ENCODE measurements around the gene HMX1. TPM values are rescaled to one million over a fixed set of nuclear protein-coding genes. Genes with fewer than 3 reads are reported as not detected.

Gene HMX1
- total and polyA plus RNA-seq, 3 experiments from 2014 or later = not detected

- no peaks in the 10 kb centered on the region for H3K27me3 ChIP-seq (ENCODE audit: insufficient read depth, low read length, poor library complexity, severe bottlenecking)
- Mint-ChIP-seq H3K4me1 (peaks cover 0 to 3% (median 0%) of the 10 kb centered on the region in 3 donors), H3K9me3 (peaks cover 0 to 5% (median 0%) of the 10 kb centered on the region in 5 donors), H3K36me3 (no peaks in the 10 kb centered on the region), H3K27ac (no peak overlapping the region), H3K27me3 (peaks cover 28 to 50% of the 10 kb centered on the region in 2 donors), H3K4me3 (no peak overlapping the region)
- no peak overlapping the region for H3K27ac ChIP-seq (ENCODE audit: low read depth, low read length)
- H3K4me1 ChIP-seq (ENCODE audit: insufficient read depth, low read length) = no peaks in the 10 kb centered on the region
- ChIA-PET CTCF (no interaction called here), POLR2A (no interaction called here)
- DNase-seq = no peak
- no peaks in the 10 kb centered on the region for H3K9me3 ChIP-seq (ENCODE audit: low read length)
- no peak overlapping the region for H3K4me3 ChIP-seq (ENCODE audit: low read length)
- H3K36me3 ChIP-seq (ENCODE audit: insufficient read depth, low read length) = no peaks in the 10 kb centered on the region
These were observed 6.8 kb upstream of the HMX1 start for GRCh38 chr4:8878421-8878820.

- Mint-ChIP-seq H3K27me3 (peaks cover 30 to 51% of the 10 kb centered on the region in 2 donors), H3K36me3 (no peaks in the 10 kb centered on the region), H3K4me1 (peaks cover 0 to 3% (median 0%) of the 10 kb centered on the region in 3 donors), H3K27ac (no peak overlapping the region), H3K9me3 (peaks cover 0 to 5% (median 0%) of the 10 kb centered on the region in 5 donors), H3K4me3 (no peak overlapping the region)
- DNase-seq = no peak
- no peak overlapping the region for H3K27ac ChIP-seq (ENCODE audit: low read depth, low read length)
- no peaks in the 10 kb centered on the region for H3K4me1 ChIP-seq (ENCODE audit: insufficient read depth, low read length)
- H3K36me3 ChIP-seq (ENCODE audit: insufficient read depth, low read length) = no peaks in the 10 kb centered on the region
- H3K4me3 ChIP-seq (ENCODE audit: low read length) = no peak overlapping the region
- ChIA-PET CTCF (no interaction called here), POLR2A (no interaction called here)
- H3K9me3 ChIP-seq (ENCODE audit: low read length) = no peaks in the 10 kb centered on the region
- H3K27me3 ChIP-seq (ENCODE audit: insufficient read depth, low read length, poor library complexity, severe bottlenecking) = no peaks in the 10 kb centered on the region
These were observed 6.1 kb upstream of the HMX1 start for GRCh38 chr4:8877780-8878040.

GRCh38 chr4:8876982-8877779, 5.5 kb upstream of the HMX1 start:
- Mint-ChIP-seq H3K4me1 (peaks cover 0 to 3% (median 0%) of the 10 kb centered on the region in 3 donors), H3K9me3 (peaks cover 0 to 5% (median 0%) of the 10 kb centered on the region in 5 donors), H3K27ac (no peak overlapping the region), H3K4me3 (no peak overlapping the region), H3K36me3 (no peaks in the 10 kb centered on the region), H3K27me3 (peaks cover 33 to 54% of the 10 kb centered on the region in 2 donors)
- H3K27ac ChIP-seq (ENCODE audit: low read depth, low read length) = no peak overlapping the region
- H3K4me1 ChIP-seq (ENCODE audit: insufficient read depth, low read length) = no peaks in the 10 kb centered on the region
- H3K36me3 ChIP-seq (ENCODE audit: insufficient read depth, low read length) = no peaks in the 10 kb centered on the region
- H3K27me3 ChIP-seq (ENCODE audit: insufficient read depth, low read length, poor library complexity, severe bottlenecking) = no peaks in the 10 kb centered on the region
- no peak for DNase-seq
- H3K9me3 ChIP-seq (ENCODE audit: low read length) = no peaks in the 10 kb centered on the region
- CTCF ChIA-PET = no interaction called here
- H3K4me3 ChIP-seq (ENCODE audit: low read length) = no peak overlapping the region
- POLR2A ChIA-PET = no interaction called here

GRCh38 chr4:8874896-8875680, 3.4 kb upstream of the HMX1 start:
- no peaks in the 10 kb centered on the region for H3K27me3 ChIP-seq (ENCODE audit: insufficient read depth, low read length, poor library complexity, severe bottlenecking)

GRCh38 chr4:8874003-8874895, 2.6 kb upstream of the HMX1 start:
- CTCF ChIA-PET = no interaction called here
- peaks cover 35 to 63% of the 10 kb centered on the region in 2 donors for H3K27me3 Mint-ChIP-seq
- H3K4me1 Mint-ChIP-seq = peaks cover 0 to 3% (median 3%) of the 10 kb centered on the region in 3 donors
- no peak overlapping the region for H3K4me3 ChIP-seq (ENCODE audit: low read length)
- no peaks in the 10 kb centered on the region for H3K4me1 ChIP-seq (ENCODE audit: insufficient read depth, low read length)
- no peak overlapping the region for H3K27ac Mint-ChIP-seq
- H3K4me3 Mint-ChIP-seq = no peak overlapping the region
- no peaks in the 10 kb centered on the region for H3K36me3 Mint-ChIP-seq
- no peaks in the 10 kb centered on the region for H3K27me3 ChIP-seq (ENCODE audit: insufficient read depth, low read length, poor library complexity, severe bottlenecking)
- POLR2A ChIA-PET = no interaction called here
- no peak for DNase-seq
- peaks cover 0 to 3% (median 0%) of the 10 kb centered on the region in 5 donors for H3K9me3 Mint-ChIP-seq
- H3K36me3 ChIP-seq (ENCODE audit: insufficient read depth, low read length) = no peaks in the 10 kb centered on the region
- H3K27ac ChIP-seq (ENCODE audit: low read depth, low read length) = no peak overlapping the region
- no peaks in the 10 kb centered on the region for H3K9me3 ChIP-seq (ENCODE audit: low read length)

More at GRCh38 chr4:8874896-8875680, 3.4 kb upstream of the HMX1 start:
- no peak overlapping the region for H3K27ac Mint-ChIP-seq
- peaks cover 36 to 60% of the 10 kb centered on the region in 2 donors for H3K27me3 Mint-ChIP-seq
- Histone ChIP-seq H3K27ac (ENCODE audit: low read depth, low read length) (no peak overlapping the region), H3K36me3 (ENCODE audit: insufficient read depth, low read length) (no peaks in the 10 kb centered on the region), H3K4me3 (ENCODE audit: low read length) (no peak overlapping the region), H3K4me1 (ENCODE audit: insufficient read depth, low read length) (no peaks in the 10 kb centered on the region), H3K9me3 (ENCODE audit: low read length) (no peaks in the 10 kb centered on the region)
- H3K9me3 Mint-ChIP-seq = peaks cover 0 to 5% (median 0%) of the 10 kb centered on the region in 5 donors
- POLR2A ChIA-PET = no interaction called here
- no peaks in the 10 kb centered on the region for H3K36me3 Mint-ChIP-seq
- no peak overlapping the region for H3K4me3 Mint-ChIP-seq
- CTCF ChIA-PET = interaction anchor here (1.0 kb wide), 1 partner anchor 12 kb away, joined by 3 read pairs; no protein-coding TSS in a partner anchor
- peaks cover 0 to 3% (median under 1%) of the 10 kb centered on the region in 3 donors for H3K4me1 Mint-ChIP-seq
- no peak for DNase-seq

- H3K9me3 Mint-ChIP-seq = peaks cover 0 to 3% (median 0%) of the 10 kb centered on the region in 5 donors
- no peaks in the 10 kb centered on the region for H3K4me1 ChIP-seq (ENCODE audit: insufficient read depth, low read length)
- CTCF ChIA-PET = no interaction called here
- H3K4me1 Mint-ChIP-seq = peaks cover 0 to 5% (median 3%) of the 10 kb centered on the region in 3 donors
- no peak overlapping the region for H3K27ac ChIP-seq (ENCODE audit: low read depth, low read length)
- no peaks in the 10 kb centered on the region for H3K36me3 ChIP-seq (ENCODE audit: insufficient read depth, low read length)
- POLR2A ChIA-PET = no interaction called here
- no peaks in the 10 kb centered on the region for H3K9me3 ChIP-seq (ENCODE audit: low read length)
- H3K4me3 Mint-ChIP-seq = no peak overlapping the region
- H3K27me3 ChIP-seq (ENCODE audit: insufficient read depth, low read length, poor library complexity, severe bottlenecking) = no peaks in the 10 kb centered on the region
- peaks cover 41 to 61% of the 10 kb centered on the region in 2 donors for H3K27me3 Mint-ChIP-seq
- H3K4me3 ChIP-seq (ENCODE audit: low read length) = no peak overlapping the region
- no peak for DNase-seq
- no peak overlapping the region for H3K27ac Mint-ChIP-seq
- no peaks in the 10 kb centered on the region for H3K36me3 Mint-ChIP-seq
These were observed 1.0 kb upstream of the HMX1 start for GRCh38 chr4:8872402-8873291.

GRCh38 chr4:8870647-8871416, 807 bp downstream of the HMX1 start:
- ChIA-PET CTCF (no interaction called here), POLR2A (no interaction called here)
- DNase-seq = no peak
- no peak overlapping the region for H3K27ac ChIP-seq (ENCODE audit: low read depth, low read length)
- Mint-ChIP-seq H3K4me3 (no peak overlapping the region), H3K27me3 (peaks cover 40 to 60% of the 10 kb centered on the region in 2 donors), H3K27ac (no peak overlapping the region), H3K4me1 (peaks cover 0 to 8% (median 3%) of the 10 kb centered on the region in 3 donors), H3K36me3 (no peaks in the 10 kb centered on the region), H3K9me3 (peaks cover 0 to 3% (median 0%) of the 10 kb centered on the region in 5 donors)
- H3K36me3 ChIP-seq (ENCODE audit: insufficient read depth, low read length) = no peaks in the 10 kb centered on the region
- H3K9me3 ChIP-seq (ENCODE audit: low read length) = no peaks in the 10 kb centered on the region
- no peaks in the 10 kb centered on the region for H3K27me3 ChIP-seq (ENCODE audit: insufficient read depth, low read length, poor library complexity, severe bottlenecking)
- H3K4me1 ChIP-seq (ENCODE audit: insufficient read depth, low read length) = no peaks in the 10 kb centered on the region
- no peak overlapping the region for H3K4me3 ChIP-seq (ENCODE audit: low read length)

All from CD8-positive, alpha-beta memory T cell (primary cell).